Kidney epithelial cell (primary cell): ENCODE data around the gene ARMH4. TPM values are rescaled to one million over a fixed set of nuclear protein-coding genes. Genes with fewer than 3 reads are reported as not detected.

ENCODE experiments used
- DNase-seq: peaks from one replicate; pipeline ENCODE4 v3.0.0-alpha.2; 2010; ENCODE audit warnings: low read depth
- H3K27me3 ChIP-seq: 2 replicates; pipeline ENCODE4 v1.6.0; 2011; ENCODE audit warnings: low read length; ENCODE audit not compliant: control insufficient read depth, insufficient read depth
- H3K36me3 ChIP-seq: 2 replicates; pipeline ENCODE4 v1.5.1; 2011; ENCODE audit warnings: low read length; ENCODE audit not compliant: control insufficient read depth, insufficient read depth
- H3K4me3 ChIP-seq: 2 replicates; pipeline ENCODE4 v1.5.1; 2011; ENCODE audit warnings: low read depth, mild to moderate bottlenecking, control low read depth, low read length
- CTCF ChIP-seq: IDR thresholded peaks from 2 replicates; pipeline ENCODE4 v1.5.1; 2011; ENCODE audit warnings: mild to moderate bottlenecking, moderate library complexity, low read length, control low read depth, inconsistent platforms; ENCODE audit not compliant: insufficient read depth, poor library complexity, severe bottlenecking
- total RNA-seq: library from RNA; depleted of rRNA; stranded (reverse); fragments of >200 nt; gene quantifications from 2 replicates; pipeline ENCODE4 v1.2.3, GENCODE V29; 2015

The ARMH4 gene
- total RNA-seq, 1 donor from 2014 or later = 4.1 TPM

GRCh38 chr14:58014778-58015177 lies 137.2 kb downstream of the ARMH4 start:
- Histone ChIP-seq H3K36me3 (no peaks in the 10 kb centered on the region), H3K4me3 (no peak overlapping the region), H3K27me3 (no peaks in the 10 kb centered on the region)
- no peak for TF ChIP-seq CTCF
- DNase-seq = no peak

GRCh38 chr14:58002618-58003017 lies 149.4 kb downstream of the ARMH4 start:
- no peak for TF ChIP-seq CTCF
- Histone ChIP-seq H3K36me3 (no peaks in the 10 kb centered on the region), H3K27me3 (no peaks in the 10 kb centered on the region), H3K4me3 (no peak overlapping the region)
- DNase-seq = no peak

- no peaks in the 10 kb centered on the region for H3K36me3 ChIP-seq
- no peak for TF ChIP-seq CTCF
- no peaks in the 10 kb centered on the region for H3K27me3 ChIP-seq
- no peak overlapping the region for H3K4me3 ChIP-seq
- no peak for DNase-seq
Measured at GRCh38 chr14:57999979-58000378, 152.0 kb downstream of the ARMH4 start.

GRCh38 chr14:57999471-57999870 lies 152.5 kb downstream of the ARMH4 start:
- TF ChIP-seq CTCF = no peak
- H3K36me3 ChIP-seq = no peaks in the 10 kb centered on the region
- no peak overlapping the region for H3K4me3 ChIP-seq
- no peaks in the 10 kb centered on the region for H3K27me3 ChIP-seq
- no peak for DNase-seq

- DNase-seq = no peak
- TF ChIP-seq CTCF = no peak
- no peaks in the 10 kb centered on the region for H3K27me3 ChIP-seq
- no peaks in the 10 kb centered on the region for H3K36me3 ChIP-seq
- no peak overlapping the region for H3K4me3 ChIP-seq
Measured at GRCh38 chr14:57998766-57999165, 153.2 kb downstream of the ARMH4 start.

- no peak for TF ChIP-seq CTCF
- H3K4me3 ChIP-seq = no peak overlapping the region
- no peak for DNase-seq
- H3K36me3 ChIP-seq = no peaks in the 10 kb centered on the region
- no peaks in the 10 kb centered on the region for H3K27me3 ChIP-seq
Measured at GRCh38 chr14:57991353-57991752, 160.7 kb downstream of the ARMH4 start.
